NCI-H1417 treated with DMSO at 0.1 percent for 48 hours (cell line): ENCODE data around the gene POLDIP2.

Experiments
- DNase-seq: peaks from one replicate; lab custom pipeline; 2025; lab: John Stamatoyannopoulos, UW

The POLDIP2 gene

DNA sequence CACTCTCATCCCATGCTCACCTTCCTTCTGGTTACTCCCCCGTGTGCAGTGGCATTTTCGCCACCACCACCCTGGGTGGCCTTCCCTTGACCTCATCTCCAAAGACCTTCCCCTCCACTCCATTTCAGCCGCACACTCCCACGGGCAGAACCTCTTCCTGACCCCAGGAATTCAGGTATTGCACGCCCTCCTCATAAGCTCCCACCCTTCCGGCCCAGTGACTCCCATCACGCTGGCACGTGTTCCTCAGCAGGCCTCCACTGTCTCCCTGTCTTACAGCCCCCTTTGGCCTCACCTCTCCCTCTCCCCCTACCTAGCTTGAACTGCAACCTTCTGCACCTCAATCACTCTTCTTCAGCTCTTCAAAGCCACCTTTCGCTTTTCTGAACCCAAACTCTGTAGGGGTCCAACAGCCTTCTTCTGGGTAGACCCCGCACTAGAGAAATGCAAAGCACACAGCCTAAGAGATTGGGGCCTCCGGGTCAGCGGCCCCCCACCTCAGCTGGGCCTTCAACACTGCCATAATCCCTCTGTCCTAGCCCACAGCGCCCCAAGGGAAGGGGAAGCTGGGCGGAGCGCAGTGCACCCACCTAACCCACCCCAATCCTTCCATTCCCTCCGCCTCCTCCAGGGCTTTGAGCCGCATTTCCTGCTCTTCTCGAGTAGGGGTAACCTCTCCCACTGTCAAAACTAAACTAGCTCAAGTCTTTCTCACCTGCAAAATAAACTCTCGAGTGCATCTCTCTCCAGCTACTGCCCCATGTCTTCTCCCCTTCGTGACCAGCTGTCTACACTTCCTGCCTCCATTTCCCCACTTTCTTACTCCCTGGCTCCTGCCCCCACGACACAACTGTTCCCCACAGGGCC lies 40.0 kb downstream of the POLDIP2 start:
- no peak for DNase-seq

DNA sequence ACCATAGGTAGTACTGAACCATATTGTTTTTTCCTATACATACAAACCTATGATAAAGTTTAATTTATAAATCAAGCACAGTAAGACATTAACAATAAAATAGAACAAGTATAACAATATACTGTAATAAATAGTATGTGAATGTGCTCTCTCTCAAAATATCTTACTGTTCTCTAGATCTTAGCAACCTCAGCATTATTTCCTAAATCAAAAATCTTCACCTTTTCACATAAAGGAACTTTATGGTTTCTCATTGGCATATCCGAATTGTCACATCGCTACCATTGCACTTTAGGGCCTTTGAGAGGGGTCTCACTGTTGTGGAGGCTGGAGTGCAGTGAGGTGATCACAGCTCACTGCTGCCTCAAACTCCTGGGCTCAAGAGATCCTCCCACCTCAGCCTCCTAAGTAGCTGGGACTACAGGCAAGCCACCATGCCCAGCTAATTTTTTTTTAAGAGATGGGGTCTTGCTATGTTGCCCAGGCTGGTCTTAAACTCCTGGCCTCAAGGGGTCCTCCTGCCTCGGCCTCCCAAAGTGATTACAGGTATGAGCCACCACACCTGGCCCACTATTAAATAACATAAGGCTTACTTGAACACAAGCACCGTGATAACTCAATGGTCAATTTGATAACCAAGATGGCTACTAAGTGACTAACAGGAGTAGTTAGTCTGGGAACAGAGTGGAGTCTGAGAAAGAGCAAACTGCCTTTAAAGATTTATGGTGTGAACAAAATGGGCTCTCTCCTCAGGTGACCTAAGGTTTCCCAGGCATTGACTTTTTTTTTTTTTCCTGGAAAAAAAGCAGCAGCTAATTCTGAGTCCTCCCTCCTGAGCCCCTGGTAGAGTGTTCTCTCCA lies 41.3 kb downstream of the POLDIP2 start:
- DNase-seq = no peak

GRCh38 chr17:28313841-28314240 lies 43.5 kb downstream of the POLDIP2 start:
- DNase-seq = no peak

- DNase-seq = no peak
Observed at GRCh38 chr17:28306954-28307401, 50.3 kb downstream of the POLDIP2 start.

DNA sequence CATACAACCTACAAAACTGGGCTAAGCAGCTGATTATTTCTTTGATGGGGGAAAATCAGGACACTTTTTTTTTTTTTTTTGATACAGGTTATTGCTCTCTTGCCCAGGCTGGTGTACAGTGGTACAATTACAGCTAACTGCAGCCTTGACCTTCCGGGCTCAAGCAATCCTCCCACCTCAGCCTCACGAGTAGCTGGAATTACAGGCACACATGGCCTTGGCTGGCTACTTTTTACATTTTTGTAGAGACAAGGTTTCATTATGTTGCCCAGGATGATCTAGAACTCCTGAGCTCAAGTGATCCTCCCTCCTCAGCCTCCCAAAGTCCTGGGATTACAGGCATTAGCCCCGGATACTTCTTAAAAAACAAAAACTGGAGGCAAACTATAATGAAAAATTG lies 58.9 kb downstream of the POLDIP2 start:
- DNase-seq = no peak
